Stromal cell of bone marrow (primary cell): ENCODE data around the gene SNX1.
"Not testable (repeated sequence)": the region's sequence is repeated elsewhere in the genome, so short reads cannot be mapped to it uniquely, and the experiment has no call there.

ENCODE experiments used
- DNase-seq: peaks from one replicate; pipeline ENCODE4 v3.0.0-alpha.2; 2012; ENCODE audit warnings: low read depth

The SNX1 gene

DNA sequence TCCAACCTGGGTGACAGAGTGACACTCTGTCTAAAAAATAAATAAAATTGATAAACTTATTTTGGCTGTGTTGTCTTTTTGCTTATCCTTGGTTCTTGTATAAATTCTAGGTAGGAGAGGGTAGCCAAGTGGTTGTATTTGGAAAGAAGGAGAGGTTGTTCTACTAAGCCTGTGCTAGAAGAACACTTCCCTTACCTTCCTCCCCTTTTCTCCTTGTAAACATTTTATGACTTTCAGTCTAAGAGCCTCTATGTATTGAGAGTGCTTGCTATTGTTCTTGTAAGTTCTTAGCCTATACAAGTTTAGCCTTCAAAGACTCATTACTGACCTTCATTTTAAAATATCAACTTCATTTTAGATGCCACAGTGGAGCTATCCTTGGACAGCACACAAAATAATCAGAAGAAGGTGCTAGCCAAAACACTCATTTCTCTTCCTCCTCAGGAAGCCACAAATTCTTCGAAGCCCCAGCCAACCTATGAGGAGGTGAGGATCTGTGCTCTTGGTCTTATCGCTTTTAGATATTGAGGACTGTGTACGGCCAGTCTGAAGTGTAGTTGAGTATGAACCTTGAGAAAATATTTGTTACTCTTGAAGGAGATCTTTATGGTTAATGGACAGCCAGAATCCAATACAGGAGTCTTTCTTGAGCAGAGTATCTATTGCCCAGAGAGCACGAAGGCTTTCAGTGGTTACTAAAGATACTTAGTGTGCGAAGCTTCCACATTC lies 22.1 kb downstream of the SNX1 start:
- DNase-seq, result no peak

DNA sequence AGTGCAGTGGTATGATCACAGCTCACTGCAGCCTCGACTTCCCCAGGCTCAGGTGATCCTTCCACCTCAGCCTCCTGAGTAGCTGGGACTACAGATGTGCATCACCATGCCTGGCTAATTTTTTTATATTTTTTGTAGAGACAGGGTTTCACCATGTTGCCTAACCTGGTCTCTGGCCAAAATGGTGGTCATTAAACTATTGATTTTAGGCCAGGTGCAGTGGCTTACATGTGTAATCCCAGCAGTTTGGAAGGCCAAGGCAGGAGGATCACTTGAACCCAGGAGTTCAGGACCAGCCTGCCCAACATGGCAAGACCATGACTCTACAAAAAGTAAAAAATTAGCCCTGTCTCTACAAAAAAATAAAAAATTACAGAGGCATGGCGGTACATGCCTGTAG lies 24.5 kb downstream of the SNX1 start:
- not testable (repeated sequence) for DNase-seq

DNA sequence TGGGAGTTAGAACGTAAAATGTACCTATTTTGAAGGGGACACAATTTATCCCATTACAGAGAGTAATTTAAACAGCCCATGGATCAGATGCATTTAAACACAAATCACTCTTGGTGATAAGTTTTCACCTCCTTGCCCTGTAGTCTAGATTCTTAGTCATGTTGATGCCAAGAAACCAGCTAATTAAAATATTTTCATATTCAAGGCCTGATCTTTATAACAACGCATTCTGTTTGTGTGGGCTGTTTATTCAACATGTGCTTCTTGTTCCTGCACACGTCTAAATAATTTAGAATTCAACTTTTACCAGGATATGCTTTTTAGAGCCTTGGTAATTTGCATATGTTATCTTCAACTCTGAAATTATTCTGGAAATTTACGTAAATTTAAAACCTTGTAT lies 25.8 kb downstream of the SNX1 start:
- DNase-seq, result no peak

DNA sequence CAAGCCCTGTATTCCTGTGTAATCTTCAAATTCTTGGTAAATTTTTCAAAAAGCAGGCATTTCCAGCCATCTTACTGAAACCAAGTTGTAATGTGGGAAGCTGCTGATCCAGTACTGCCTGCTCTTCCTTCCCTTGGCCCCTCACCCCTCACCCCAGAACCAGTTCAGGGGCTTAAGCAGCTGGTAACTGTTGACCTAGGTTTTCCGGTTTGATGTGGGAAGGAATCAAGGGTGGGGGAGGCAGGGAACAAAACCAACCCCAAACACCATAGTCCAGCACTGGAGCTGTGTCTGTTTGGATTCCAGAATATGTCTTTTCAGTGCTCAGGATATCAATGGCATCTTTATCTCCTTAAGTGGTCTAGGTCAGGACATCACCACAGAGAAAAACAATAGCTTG lies 26.7 kb downstream of the SNX1 start:
- no peak for DNase-seq

DNA sequence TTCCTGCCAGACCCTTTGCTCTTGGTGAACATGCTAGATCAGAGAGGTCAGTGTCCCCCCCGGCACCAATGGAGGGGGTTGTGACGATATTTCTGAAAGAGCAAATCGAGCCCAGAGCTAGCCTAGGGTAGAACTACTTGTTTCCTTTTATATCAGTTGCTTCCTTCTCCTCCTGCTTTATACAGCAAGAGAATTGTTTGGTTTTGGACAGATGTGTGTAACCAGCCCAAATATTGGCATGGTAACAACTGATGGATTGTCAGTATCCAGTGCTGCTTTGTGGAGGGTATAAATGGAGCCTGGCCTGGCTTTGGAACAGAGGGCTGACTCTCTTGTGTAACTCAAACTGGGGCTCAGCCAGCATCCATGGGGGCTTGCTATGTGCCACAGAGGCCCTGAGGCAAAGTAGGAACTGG lies 27.2 kb downstream of the SNX1 start:
- no peak for DNase-seq

DNA sequence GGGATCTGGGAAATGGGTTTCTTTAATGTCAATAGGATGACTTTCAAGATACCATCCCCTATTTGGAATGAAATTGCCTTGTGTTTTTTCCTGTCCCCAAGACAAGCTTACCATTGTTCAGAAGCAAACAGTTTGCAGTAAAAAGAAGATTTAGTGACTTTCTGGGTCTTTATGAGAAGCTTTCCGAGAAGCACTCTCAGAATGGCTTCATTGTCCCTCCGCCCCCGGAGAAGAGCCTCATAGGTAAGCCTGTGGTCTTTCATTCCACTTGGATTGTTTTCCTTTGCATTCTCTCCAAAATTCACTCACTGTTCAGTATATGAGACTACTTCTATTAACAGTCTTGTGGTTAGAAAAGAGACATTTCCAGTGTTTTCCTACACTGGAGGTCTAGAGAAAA lies 30.2 kb downstream of the SNX1 start:
- DNase-seq, result no peak

DNA sequence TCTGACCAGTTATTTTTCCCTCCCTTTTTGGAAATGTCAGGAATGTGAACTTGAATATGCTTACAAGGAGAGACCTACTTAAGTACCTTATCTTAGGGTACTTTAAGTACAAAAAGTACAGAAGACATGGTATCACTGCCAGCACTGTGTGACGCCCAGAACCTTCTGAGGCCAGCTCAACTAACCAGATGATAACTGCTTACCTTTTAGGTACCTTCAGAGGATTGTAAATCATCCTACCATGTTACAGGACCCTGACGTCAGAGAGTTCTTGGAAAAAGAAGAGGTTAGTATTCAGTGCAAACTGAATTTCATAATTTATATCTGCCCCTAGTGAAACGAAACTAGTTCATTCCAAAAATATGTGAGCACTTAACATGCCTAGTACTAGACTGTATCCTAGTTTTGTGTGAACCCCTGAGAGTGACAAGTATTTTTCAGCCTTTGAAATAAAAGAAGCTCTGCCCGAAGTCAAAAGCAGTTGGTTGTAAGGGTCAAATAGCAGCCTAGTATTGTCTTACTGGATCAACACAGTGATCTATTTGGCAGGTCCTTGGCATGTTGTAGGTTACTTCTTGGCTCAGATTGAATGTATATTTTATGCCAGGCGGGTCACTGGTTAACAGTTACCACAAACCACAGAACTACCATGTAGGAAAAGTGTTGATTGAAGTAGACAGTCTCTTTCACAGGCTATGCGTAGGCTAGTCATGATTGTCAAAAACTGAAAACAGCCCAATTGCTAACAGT lies 31.9 kb downstream of the SNX1 start:
- DNase-seq, result no peak

DNA sequence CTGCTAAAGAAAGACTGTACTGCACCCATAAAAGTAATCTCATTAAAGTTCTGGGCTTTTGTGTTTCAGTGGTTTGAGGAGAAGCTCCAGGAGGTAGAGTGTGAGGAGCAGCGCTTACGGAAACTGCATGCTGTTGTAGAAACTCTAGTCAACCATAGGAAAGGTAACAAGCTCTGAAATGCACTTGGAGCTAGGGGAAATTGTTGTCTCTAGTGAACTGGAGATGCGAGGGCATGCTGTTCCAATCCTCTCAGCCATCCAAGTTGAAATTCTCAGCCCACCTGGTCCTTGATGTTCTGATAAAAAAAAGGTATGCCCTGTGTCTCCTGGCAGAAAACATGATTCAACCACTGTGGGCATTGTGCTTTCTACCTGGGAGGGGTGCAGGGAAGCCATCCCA lies 34.4 kb downstream of the SNX1 start:
- DNase-seq, result no peak

DNA sequence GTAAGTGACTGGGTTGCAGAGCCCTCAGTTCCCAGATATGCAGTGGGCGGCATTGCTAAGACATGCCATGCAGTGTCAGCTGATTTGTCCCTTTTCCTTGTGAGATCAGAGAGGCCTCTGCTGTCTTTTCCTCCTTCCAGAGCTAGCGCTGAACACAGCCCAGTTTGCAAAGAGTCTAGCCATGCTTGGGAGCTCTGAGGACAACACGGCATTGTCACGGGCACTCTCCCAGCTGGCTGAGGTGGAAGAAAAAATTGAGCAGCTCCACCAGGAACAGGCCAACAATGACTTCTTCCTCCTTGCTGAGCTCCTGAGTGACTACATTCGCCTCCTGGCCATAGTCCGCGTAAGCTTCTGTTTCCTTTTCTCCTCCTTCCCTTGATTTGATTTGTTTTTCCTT lies 35.8 kb downstream of the SNX1 start:
- no peak for DNase-seq

DNA sequence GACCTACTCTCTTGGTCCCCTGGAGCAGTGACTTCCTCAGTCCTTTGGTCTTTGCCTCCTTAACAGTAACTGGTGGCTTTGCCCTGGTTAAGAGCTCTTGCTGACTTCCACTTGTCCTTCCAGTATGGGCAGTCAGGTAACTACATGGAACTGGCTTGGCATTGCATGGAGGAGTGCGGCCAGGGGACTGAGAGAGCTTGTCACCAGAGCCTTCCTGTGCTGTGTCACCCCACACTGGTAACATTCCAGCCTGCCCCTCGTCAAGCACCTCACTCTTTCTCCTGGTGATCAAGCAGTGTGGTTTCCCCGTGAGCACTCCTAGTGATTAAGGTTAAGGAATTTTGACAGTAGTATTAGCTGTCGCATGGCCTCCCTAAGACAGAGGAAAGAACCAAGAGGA lies 36.4 kb downstream of the SNX1 start:
- no peak for DNase-seq

DNA sequence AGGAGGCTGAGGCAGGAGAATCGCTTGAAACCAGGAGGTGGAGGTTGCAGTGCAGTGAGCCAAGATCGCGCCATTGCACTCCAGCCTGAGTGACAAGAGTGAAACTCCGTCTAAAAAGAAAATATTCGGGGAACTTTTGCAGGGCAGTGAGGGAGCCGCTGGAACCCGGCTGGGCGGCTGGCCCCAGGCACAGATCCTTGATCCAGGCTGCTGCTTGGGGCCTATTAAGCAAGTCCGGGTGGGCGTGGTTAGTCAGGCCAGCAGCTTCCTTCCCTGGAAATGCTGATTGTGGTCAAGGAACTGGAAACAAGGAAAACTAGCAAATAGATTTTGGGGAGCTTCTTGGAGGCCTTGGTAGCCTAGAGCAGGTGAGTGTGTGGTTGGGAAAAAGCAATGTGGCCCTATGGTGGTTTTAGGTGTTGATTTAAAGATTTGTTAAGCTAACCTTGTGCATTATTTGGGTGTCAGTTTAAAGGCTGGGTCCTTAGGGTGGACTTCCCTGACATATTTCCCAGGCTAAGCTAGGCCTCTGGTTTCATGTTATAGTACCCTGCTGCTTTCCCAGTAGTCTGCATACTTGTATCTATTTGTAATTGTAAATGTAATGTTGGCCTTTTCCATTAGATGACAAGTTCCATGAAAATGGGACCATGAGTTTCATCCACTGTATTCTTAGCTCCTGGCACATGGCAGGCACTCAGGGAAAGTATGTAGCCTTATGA lies 38.0 kb downstream of the SNX1 start:
- no peak for DNase-seq

DNA sequence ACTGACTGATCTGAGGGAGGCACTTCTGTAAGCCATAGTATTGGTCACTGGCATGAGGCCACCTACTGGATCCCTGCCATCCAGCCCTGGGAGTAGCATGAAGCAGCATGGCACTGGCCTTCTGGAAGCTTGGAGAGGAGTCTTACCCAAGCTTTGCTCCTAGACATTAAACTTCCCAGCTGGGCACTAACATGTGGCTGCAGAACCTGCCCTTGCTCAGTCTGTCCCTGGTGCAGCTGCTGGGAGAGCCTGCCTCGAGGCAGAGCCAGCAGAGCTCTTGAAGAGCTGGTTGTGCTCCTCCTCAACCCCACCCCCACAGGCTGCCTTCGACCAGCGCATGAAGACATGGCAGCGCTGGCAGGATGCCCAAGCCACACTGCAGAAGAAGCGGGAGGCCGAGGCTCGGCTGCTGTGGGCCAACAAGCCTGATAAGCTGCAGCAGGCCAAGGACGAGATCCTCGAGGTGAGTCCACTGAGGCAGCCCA lies 38.6 kb downstream of the SNX1 start:
- DNase-seq, result peak; percentile 19

DNA sequence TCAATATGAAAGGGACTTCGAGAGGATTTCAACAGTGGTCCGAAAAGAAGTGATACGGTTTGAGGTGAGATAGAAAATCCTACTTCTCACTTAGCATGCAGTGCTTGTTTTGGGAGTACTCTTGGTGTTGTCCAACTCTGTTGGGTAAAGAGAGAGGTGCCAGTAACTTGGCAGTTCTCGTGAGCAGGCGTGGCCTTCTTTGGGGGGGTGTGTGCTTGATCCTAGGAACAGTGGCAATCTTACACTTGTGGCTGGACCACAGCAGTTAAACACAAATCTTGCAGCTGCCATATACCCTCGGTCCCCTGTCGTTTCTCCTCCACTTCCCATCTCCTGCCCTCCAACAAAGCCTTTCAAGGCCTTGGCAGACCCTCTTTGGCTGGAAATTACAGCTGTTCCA lies 40.6 kb downstream of the SNX1 start:
- no peak for DNase-seq

DNA sequence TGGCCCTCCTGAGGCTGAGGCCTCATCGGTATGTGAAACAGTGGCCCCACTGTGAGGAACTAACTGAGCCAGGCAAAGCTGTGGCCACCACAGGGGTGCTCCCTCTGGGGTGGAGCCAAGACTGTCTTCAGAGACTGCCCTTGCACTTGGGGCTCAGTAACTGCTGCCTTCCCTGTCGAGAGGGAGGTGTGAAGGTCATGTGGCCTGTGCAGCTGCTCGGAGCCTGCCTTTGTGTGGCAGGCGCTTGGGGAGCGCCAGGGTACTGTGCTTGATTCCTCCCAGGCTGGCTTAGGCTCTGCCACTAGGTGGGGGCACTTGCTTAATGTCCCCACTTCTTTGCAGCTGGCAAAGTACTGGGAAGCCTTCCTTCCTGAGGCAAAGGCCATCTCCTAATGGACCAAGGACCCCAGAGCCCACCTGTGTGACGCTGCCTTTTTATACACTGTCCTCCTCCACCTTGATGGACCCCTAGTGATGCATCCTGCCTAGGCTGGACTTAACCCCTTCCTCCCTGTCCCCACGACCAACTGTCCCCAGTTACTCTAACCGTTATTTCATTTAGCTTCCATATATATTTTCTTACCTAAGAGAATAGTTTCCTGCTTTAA lies 41.5 kb downstream of the SNX1 start:
- no peak for DNase-seq

DNA sequence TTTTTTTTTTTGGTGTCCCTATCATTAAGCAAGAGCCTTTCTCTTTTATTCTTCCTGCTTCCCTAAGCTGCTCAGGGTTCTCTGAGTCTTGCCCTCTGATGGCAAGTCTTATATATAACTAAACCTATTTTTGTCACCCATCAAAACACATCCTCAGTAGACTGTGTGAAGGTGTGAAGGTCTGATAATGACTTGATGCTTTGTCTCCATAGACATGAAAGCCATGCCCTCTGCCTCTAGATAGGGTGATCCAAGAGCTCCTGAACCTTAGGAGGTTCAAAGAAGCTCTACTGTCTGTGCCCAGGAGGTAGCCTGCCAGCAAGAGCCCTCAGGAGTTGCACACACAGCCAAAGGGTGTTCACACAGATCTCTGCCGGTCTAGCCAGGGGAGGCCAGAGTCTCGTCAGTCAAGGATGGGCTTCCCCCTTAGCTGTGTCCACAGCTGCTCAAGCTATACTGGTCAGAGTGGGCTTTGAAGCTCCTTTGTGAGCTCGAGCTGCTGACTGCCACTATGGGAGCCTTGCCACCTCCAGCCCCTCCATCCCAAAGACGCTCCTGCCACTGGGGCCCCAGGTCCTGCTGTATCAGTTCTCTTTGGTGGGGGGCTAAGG lies 42.7 kb downstream of the SNX1 start:
- DNase-seq, result no peak

DNA sequence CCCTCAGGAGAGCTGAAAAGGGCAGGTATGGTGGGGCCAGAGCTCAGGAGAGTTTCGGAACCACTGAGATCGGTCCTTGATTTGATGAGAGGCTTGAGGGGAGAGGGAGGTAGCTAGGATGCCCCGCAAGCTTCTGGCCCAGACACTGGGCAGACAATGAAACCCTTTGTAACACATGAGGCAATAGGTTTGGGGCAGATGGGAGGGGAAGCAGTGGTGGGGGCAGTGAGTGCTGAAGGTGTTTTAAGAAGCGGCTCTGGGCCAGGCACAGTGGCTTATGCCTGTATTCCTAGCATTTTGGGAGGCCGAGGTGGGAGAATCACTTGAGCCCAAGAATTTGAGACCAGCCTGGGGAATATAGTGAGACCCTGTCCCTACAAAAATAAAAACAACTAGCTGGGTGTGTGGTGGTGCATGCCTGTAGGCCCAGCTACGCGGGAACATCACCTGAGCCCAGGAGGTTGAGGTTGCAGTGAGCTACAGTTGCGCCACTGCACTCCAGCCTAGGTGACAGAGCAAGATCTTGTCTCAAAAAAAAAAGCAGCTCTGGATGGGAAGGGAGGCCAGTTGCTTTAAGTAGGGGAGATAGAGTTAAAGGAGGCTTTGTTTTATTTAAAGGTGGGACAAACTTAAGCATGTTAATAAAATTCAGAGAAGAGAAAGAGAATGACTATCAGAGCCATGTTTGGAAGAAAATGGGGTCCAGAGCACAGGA lies 46.2 kb downstream of the SNX1 start:
- DNase-seq, result no peak

DNA sequence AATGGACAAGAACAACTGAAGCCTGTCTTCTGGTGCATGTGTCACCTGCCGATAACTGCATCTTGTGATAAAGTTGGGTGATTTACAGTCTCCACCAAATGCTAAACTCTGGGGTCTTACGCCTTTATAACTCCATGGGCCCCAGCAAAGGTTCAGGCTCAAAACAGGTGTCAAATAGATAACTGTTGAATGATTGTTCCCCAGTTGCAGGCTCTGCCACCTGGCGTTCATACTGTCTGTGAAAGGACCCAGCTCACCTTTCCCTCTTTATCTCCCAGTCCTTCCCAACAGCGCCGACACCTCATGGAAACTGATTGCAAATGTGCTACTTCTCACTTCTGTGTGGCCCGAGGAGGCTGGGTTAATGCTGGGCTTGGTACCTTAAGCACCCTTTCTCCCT lies 47.5 kb downstream of the SNX1 start:
- no peak for DNase-seq

DNA sequence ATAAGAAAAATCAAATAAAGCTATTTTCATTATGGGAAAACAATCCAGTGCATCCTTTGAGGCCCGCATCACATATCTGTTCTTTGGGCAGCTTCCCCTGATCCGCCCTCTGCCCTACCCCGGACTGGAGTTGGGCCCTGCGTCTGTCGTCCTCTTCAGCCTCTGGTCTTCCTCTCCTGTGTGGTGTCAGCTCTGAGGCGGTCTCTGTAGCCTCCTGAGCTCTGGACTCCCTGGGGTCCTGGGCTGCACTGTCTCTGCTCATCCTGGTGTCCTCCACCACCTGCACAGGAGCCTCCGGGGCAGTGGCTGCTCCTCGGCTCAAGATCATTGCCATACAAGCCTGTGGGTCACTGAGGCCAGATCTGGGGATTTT lies 48.4 kb downstream of the SNX1 start:
- DNase-seq, result no peak

DNA sequence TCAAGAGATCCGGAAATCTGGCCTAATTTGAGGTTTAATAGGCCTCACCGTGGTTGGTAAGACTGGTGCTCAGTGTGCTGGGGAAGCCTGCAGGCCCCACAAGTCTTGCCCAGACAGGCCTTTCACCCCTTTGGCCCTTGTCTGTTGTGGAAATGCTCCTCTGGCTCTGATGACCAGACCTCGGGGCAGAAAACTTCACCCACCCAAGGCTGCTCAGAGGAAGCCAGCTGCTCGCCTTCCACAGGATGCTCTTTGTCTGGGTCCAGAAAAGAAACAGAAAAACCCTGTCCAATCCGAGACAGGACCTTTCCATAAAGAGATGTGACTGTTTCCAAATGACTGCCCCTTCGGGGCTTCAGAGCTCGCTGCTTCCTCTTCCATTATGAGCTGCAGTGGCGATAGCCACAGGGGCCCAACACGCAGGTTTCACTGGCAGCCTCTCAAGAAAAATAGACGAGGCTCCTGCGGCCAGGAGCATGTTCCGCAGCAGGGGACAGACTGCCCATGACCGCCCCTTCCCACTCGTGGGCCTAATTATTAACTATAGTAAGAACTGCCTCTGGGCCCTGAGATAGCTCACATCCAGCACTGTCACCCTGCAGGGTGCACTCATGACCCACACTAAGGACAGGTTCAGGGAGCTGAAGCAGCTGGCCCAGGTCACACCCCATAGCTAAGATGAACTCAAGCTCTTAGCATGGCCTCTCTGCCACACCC lies 48.9 kb downstream of the SNX1 start:
- no peak for DNase-seq

DNA sequence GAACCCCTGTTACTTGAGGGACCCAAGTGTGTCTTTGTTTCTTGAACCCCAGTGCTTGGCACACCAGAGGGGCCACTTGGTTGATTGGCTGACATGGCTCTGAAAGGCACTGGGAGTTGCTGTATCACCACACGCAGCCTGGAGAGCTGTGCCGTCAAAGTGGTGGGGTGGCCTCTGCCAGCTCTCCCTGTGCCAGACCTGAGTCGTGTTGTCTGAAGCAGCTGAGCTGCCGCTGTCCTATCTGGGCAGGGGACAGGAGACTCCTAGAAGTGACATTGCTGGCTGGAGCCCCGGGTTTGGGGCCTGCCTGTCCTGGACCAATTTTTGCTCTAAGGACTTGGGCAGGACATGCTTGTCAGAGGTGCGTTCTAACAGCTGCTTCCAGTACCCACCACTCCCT lies 50.3 kb downstream of the SNX1 start:
- DNase-seq, result no peak

DNA sequence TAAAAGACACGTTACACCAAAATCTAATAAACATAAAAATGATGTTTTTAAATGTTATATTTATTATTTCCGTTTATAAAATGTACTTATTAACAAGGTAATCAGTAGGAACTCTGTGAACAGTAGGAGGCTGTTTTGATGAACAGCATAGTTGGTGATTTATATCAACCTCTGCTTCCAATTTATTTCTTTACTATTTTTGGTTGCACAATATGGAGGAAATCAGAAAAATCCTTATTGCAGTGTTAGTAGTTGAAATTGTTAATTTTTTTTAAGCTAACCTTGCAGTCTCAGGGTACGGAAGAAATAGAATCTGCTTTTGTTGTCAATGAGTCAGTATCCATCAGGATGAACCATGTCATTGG lies 50.7 kb downstream of the SNX1 start:
- no peak for DNase-seq
